Measurements from ENCODE around the gene MN1.

The MN1 gene

DNA sequence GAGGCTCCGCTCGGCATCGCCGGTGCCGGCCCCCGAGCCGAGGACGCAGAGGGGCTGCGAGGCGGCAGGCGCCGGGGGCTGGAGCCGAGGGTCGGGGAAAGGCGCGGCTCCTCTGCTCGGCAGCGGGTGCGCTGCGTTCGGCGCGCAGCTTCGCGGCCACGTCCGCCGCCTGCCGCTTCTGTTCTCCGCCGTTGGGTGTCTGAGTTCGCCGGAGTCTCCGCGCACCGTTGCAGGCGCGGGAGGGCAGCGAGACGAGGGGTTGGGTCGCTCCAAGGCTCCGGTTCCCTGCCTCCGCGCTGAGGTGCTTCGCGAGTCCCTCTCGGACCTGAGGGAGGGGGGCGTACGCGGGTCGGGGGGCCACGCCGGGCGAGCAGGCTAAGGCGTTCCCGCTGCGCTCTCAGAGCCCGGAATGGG, 347 bp downstream of the MN1 start:
- peak; percentile 62 for DNase-seq (ENCODE audit: low spot score)
- in situ Hi-C loops (cut with MboI; ENCODE audit: low sequenced_read_pairs, unreplicated experiment): no loop called here
- no peak for TF ChIP-seq CTCF (IDR thresholded peaks at IDR 0.05; ENCODE audit: borderline replicate concordance, control extremely low read depth, extremely low read depth, insufficient read depth, missing control alignments)

GRCh38 chr22:27800250-27801201, 1.0 kb downstream of the MN1 start:
- no peak for TF ChIP-seq CTCF (IDR thresholded peaks at IDR 0.05; ENCODE audit: borderline replicate concordance, control extremely low read depth, extremely low read depth, insufficient read depth, missing control alignments)
- no peak for DNase-seq (ENCODE audit: low spot score)
- in situ Hi-C loops (cut with MboI; ENCODE audit: low sequenced_read_pairs, unreplicated experiment): no loop called here

DNA sequence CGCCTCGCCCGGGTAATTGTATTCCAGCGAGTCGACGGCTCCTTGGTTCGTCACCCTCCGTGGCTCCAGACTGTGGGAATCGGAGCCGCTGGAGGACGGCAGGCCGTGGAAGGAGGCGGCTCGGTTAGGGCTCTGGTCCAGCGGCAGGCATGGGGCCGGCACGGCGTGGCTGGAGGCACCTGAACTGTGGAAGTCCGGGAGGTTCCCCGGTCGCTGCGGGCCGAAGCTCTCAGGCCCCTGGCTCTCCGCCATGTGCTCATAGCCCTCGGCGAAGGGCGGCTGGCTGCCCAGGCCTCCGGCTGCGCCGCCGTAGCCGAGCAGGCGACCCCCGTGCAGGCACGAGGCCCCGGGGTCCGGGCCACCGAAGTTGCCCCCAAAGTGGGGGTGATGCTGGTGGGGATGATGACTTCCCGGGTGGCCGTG, 1.7 kb downstream of the MN1 start:
- no peak for TF ChIP-seq CTCF (IDR thresholded peaks at IDR 0.05; ENCODE audit: borderline replicate concordance, control extremely low read depth, extremely low read depth, insufficient read depth, missing control alignments)
- DNase-seq (ENCODE audit: low spot score): no peak
- in situ Hi-C loops (cut with MboI; ENCODE audit: low sequenced_read_pairs, unreplicated experiment): no loop called here

GRCh38 chr22:27799015-27799826, 2.3 kb downstream of the MN1 start:
- TF ChIP-seq CTCF (IDR thresholded peaks at IDR 0.05; ENCODE audit: borderline replicate concordance, control extremely low read depth, extremely low read depth, insufficient read depth, missing control alignments): no peak
- in situ Hi-C loops (cut with MboI; ENCODE audit: low sequenced_read_pairs, unreplicated experiment): no loop called here
- DNase-seq (ENCODE audit: low spot score): no peak

DNA sequence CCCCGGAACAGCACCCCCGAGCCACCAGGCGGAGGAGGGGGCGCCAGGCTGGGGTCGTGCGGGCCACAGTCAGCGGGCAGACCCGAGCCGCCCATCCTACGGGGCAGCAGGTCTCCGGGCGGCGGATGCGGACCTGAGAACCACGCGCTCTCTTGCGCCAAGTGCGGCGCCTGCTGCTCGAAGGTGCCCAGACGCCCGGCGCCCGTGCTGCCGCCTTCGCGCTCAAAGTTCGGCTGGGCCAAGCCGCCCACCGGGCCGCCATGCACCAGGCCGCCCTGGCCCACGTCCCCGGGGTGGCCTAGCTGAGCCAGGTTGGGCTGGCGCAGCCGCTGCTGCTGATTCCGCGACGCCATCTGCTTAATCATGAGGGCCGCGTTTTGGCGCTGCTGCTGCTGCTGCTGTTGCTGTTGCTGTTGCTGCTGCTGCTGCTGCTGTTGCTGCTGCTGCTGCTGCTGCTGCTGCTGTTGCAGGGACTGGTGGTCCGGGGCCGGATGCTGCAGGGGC, 3.0 kb downstream of the MN1 start:
- DNase-seq (ENCODE audit: low spot score): no peak
- in situ Hi-C loops (cut with MboI; ENCODE audit: low sequenced_read_pairs, unreplicated experiment): no loop called here

More for the DNA sequence above, 3.0 kb downstream of the MN1 start:
- TF ChIP-seq CTCF (IDR thresholded peaks at IDR 0.05; ENCODE audit: borderline replicate concordance, control extremely low read depth, extremely low read depth, insufficient read depth, missing control alignments): no peak
